ENCODE measurements around the gene SNUPN. TPM values are rescaled to one million over a fixed set of nuclear protein-coding genes. Genes with fewer than 3 reads are reported as not detected.

The SNUPN gene
- total and polyA plus RNA-seq, 10 of the 15 experiments (the other 5 are each of a cell fraction or from before 2014, with no cell fraction given) = 19.0 to 50.3 (median 32.5) TPM

- TF ChIP-seq, protein P1, sequence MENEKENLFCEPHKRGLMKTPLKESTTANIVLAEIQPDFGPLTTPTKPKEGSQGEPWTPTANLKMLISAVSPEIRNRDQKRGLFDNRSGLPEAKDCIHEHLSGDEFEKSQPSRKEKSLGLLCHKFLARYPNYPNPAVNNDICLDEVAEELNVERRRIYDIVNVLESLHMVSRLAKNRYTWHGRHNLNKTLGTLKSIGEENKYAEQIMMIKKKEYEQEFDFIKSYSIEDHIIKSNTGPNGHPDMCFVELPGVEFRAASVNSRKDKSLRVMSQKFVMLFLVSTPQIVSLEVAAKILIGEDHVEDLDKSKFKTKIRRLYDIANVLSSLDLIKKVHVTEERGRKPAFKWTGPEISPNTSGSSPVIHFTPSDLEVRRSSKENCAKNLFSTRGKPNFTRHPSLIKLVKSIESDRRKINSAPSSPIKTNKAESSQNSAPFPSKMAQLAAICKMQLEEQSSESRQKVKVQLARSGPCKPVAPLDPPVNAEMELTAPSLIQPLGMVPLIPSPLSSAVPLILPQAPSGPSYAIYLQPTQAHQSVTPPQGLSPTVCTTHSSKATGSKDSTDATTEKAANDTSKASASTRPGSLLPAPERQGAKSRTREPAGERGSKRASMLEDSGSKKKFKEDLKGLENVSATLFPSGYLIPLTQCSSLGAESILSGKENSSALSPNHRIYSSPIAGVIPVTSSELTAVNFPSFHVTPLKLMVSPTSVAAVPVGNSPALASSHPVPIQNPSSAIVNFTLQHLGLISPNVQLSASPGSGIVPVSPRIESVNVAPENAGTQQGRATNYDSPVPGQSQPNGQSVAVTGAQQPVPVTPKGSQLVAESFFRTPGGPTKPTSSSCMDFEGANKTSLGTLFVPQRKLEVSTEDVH (IDR thresholded peaks at IDR 0.05; ENCODE audit: low read depth, partially characterized antibody) = no peak
- TF ChIP-seq NFYB (IDR thresholded peaks at IDR 0.05; ENCODE audit: insufficient read depth, low read depth, low read length) (no peak), JUNB (IDR thresholded peaks at IDR 0.05) (no peak), MEF2A (IDR thresholded peaks at IDR 0.05; ENCODE audit: insufficient read depth, low read depth, low read length) (no peak), FOXK2 (IDR thresholded peaks at IDR 0.05) (no peak), MTA3 (IDR thresholded peaks at IDR 0.05; ENCODE audit: borderline replicate concordance, low read length) (no peak), ZBTB33 (IDR thresholded peaks at IDR 0.05) (no peak), RUNX3 (IDR thresholded peaks at IDR 0.05; ENCODE audit: low read length) (no peak), NBN (IDR thresholded peaks at IDR 0.05) (no peak)
- TF ChIP-seq, protein P2, sequence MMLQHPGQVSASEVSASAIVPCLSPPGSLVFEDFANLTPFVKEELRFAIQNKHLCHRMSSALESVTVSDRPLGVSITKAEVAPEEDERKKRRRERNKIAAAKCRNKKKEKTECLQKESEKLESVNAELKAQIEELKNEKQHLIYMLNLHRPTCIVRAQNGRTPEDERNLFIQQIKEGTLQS (IDR thresholded peaks at IDR 0.05; ENCODE audit: borderline replicate concordance, extremely low read depth, low read depth, low read length) = no peak
- TF ChIP-seq, protein P3, sequence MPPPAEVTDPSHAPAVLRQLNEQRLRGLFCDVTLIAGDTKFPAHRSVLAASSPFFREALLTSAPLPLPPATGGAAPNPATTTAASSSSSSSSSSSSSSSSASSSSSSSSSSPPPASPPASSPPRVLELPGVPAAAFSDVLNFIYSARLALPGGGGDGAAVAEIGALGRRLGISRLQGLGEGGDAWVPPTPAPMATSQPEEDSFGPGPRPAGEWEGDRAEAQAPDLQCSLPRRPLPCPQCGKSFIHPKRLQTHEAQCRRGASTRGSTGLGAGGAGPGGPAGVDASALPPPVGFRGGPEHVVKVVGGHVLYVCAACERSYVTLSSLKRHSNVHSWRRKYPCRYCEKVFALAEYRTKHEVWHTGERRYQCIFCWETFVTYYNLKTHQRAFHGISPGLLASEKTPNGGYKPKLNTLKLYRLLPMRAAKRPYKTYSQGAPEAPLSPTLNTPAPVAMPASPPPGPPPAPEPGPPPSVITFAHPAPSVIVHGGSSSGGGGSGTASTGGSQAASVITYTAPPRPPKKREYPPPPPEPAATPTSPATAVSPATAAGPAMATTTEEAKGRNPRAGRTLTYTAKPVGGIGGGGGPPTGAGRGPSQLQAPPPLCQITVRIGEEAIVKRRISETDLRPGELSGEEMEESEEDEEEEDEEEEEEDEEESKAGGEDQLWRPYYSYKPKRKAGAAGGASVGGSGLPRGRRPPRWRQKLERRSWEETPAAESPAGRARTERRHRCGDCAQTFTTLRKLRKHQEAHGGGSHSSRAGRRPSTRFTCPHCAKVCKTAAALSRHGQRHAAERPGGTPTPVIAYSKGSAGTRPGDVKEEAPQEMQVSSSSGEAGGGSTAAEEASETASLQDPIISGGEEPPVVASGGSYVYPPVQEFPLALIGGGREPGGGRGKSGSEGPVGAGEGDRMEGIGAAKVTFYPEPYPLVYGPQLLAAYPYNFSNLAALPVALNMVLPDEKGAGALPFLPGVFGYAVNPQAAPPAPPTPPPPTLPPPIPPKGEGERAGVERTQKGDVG (CRISPR knock-in tag; IDR thresholded peaks at IDR 0.05) = no peak
Observed at GRCh38 chr15:75570126-75570845, 55.2 kb downstream of the SNUPN start (continued).
